Bronchial epithelial cell (primary cell): ENCODE results near the gene SCYL2. TPM values are rescaled to one million over a fixed set of nuclear protein-coding genes. Genes with fewer than 3 reads are reported as not detected.
"Not testable (repeated sequence)": the region's sequence is repeated elsewhere in the genome, so short reads cannot be mapped to it uniquely, and the experiment has no call there.

Experiments
- DNase-seq: peaks from one replicate; pipeline ENCODE4 v3.0.0-alpha.2; 2010; ENCODE audit warnings: low read depth
- FAIRE-seq: peaks from 2 replicates; lab custom pipeline; 2011; peaks lifted over from hg19 to GRCh38; lab: Jason Lieb, UNC
- H3K27me3 ChIP-seq: 2 replicates; pipeline ENCODE4 v1.5.1; 2011; ENCODE audit warnings: low read length; ENCODE audit not compliant: control insufficient read depth, insufficient read depth
- H3K36me3 ChIP-seq: 2 replicates; pipeline ENCODE4 v1.5.1; 2011; ENCODE audit warnings: low read length; ENCODE audit not compliant: control insufficient read depth, insufficient read depth
- H3K4me3 ChIP-seq: 2 replicates; pipeline ENCODE4 v1.5.1; 2011; ENCODE audit warnings: mild to moderate bottlenecking, low read depth, low read length, control low read depth
- total RNA-seq: library from RNA; depleted of rRNA; stranded (reverse); fragments of >200 nt; gene quantifications from 2 replicates; pipeline ENCODE4 v1.2.1, GENCODE V29; 2014
- TF ChIP-seq, protein P1 (sequence below): IDR thresholded peaks from 2 replicates; pipeline ENCODE4 v1.5.1; 2011; ENCODE audit warnings: mild to moderate bottlenecking, moderate library complexity, low read length, control low read depth, inconsistent platforms; ENCODE audit not compliant: insufficient read depth, severe bottlenecking

SCYL2 gene
- total RNA-seq, 1 donor from 2014 or later, result 29.5 TPM

- no peaks in the 10 kb centered on the region for H3K27me3 ChIP-seq
- peak; percentile 87 for DNase-seq
- FAIRE-seq, result no peak
- no peak overlapping the region for H3K4me3 ChIP-seq
- H3K36me3 ChIP-seq, result no peaks in the 10 kb centered on the region
- TF ChIP-seq, protein P1, sequence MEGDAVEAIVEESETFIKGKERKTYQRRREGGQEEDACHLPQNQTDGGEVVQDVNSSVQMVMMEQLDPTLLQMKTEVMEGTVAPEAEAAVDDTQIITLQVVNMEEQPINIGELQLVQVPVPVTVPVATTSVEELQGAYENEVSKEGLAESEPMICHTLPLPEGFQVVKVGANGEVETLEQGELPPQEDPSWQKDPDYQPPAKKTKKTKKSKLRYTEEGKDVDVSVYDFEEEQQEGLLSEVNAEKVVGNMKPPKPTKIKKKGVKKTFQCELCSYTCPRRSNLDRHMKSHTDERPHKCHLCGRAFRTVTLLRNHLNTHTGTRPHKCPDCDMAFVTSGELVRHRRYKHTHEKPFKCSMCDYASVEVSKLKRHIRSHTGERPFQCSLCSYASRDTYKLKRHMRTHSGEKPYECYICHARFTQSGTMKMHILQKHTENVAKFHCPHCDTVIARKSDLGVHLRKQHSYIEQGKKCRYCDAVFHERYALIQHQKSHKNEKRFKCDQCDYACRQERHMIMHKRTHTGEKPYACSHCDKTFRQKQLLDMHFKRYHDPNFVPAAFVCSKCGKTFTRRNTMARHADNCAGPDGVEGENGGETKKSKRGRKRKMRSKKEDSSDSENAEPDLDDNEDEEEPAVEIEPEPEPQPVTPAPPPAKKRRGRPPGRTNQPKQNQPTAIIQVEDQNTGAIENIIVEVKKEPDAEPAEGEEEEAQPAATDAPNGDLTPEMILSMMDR, result no peak
Measured at GRCh38 chr12:100229876-100230275, 37.1 kb upstream of the SCYL2 start.

DNA sequence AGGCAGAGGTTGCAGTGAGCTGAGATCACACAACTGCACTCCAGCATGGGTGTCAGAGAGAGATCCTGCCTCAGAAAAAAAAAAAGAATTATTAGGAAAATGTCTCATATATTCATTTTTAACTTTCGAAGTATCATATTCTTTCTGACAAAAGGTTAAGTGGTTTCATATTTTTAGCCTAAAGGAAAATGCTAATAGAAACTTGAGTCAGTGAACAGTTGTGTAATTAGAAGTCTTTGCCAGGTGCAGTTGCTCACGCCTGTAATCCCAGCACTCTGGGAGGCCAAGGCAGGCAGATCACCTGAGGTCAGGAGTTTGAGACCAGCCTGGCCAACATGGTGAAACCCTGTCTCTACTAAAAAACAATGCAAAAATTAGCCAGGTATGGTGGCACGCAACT is 35.1 kb upstream of the SCYL2 start:
- not testable (repeated sequence) for H3K36me3 ChIP-seq, H3K4me3 ChIP-seq, FAIRE-seq, H3K27me3 ChIP-seq
- DNase-seq, result peak; percentile 85

DNA sequence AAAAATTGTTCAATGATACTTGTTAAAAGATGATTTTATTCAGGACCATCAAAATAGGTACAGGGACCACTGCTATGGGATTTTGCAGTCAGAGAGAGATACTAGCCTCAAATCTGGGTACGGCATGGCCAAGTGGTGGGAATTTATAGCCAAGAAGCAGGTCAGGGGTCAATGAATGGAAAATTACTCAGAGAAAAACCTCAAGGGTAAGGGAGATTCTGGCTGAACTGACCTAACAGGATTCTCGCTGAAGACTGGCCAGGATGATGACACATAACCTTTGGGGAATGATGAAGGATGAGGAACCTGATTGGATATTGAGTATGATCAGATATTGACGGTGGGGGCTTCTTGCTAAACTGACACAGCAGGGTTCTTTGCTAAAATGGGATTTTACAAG is 32.8 kb upstream of the SCYL2 start:
- TF ChIP-seq, protein P1, result no peak
- no peak overlapping the region for H3K4me3 ChIP-seq
- H3K36me3 ChIP-seq, result no peaks in the 10 kb centered on the region
- FAIRE-seq, result no peak
- DNase-seq, result peak; percentile 70
- no peaks in the 10 kb centered on the region for H3K27me3 ChIP-seq

- no peaks in the 10 kb centered on the region for H3K36me3 ChIP-seq
- TF ChIP-seq, protein P1, result peak; percentile 47
- no peaks in the 10 kb centered on the region for H3K27me3 ChIP-seq
- FAIRE-seq (no peak), DNase-seq (peak; percentile 59)
- no peak overlapping the region for H3K4me3 ChIP-seq
Measured at GRCh38 chr12:100234591-100235304, 32.2 kb upstream of the SCYL2 start.

- FAIRE-seq (no peak), DNase-seq (no peak)
- Histone ChIP-seq H3K36me3 (no peaks in the 10 kb centered on the region), H3K4me3 (no peak overlapping the region), H3K27me3 (no peaks in the 10 kb centered on the region)
- TF ChIP-seq, protein P1, result no peak
Measured at GRCh38 chr12:100238801-100239200, 28.2 kb upstream of the SCYL2 start.

- Histone ChIP-seq H3K4me3 (no peak overlapping the region), H3K27me3 (no peaks in the 10 kb centered on the region), H3K36me3 (no peaks in the 10 kb centered on the region)
- DNase-seq, result no peak
- TF ChIP-seq, protein P1, result no peak
- FAIRE-seq, result no peak
Measured at GRCh38 chr12:100239589-100239988, 27.4 kb upstream of the SCYL2 start.
